Neural progenitor cell (in vitro differentiated cells): ENCODE measurements around the gene CHKB.

Source experiments
- EZH2phosphoT487 ChIP-seq: fragments of 200-600 bp; sonication (generic); IDR thresholded peaks from 2 replicates; pipeline ENCODE4 v1.6.1; 2017; ENCODE audit warnings: antibody characterized with exemption
- TF ChIP-seq, protein P1 (sequence below): fragments of 200-600 bp; sonication (generic); IDR thresholded peaks from 2 replicates; pipeline ENCODE4 v1.5.1; 2017; ENCODE audit warnings: antibody characterized with exemption, mild to moderate bottlenecking

DNA sequence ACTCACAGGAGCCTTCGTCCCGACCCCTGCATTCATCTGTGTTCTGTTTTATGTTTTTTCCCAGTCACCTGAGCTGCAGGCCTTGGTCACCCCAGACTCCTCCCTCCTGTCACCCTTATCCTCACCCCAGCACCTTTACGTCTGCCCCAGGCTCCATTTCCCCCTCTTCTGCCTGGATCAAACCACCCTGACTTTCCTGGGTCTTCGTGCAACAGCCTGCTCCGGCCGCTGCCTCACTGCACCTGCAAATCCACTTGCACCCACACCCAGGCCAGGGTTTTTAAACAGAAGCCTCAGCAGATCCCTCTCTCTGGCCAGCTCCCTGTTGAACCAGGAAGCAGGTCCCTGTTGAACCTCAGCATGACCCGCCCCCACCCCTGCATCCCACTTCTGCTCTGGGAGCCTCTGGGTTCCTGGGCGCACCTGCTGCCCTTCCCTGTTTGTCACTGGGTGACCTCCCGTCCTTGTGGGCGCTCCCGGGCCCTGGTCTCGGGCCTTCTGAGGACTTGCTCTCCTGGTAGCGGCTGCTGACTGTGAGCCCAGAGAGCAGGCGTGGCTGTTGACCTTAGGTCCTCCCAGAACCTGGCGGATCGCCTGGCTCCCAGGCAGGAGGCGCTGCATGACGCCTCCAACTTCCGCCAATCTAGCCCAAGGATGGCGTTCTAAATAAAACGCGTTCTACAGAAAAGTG lies 30.8 kb upstream of the CHKB start:
- TF ChIP-seq, protein P1, sequence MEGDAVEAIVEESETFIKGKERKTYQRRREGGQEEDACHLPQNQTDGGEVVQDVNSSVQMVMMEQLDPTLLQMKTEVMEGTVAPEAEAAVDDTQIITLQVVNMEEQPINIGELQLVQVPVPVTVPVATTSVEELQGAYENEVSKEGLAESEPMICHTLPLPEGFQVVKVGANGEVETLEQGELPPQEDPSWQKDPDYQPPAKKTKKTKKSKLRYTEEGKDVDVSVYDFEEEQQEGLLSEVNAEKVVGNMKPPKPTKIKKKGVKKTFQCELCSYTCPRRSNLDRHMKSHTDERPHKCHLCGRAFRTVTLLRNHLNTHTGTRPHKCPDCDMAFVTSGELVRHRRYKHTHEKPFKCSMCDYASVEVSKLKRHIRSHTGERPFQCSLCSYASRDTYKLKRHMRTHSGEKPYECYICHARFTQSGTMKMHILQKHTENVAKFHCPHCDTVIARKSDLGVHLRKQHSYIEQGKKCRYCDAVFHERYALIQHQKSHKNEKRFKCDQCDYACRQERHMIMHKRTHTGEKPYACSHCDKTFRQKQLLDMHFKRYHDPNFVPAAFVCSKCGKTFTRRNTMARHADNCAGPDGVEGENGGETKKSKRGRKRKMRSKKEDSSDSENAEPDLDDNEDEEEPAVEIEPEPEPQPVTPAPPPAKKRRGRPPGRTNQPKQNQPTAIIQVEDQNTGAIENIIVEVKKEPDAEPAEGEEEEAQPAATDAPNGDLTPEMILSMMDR = no peak
- TF ChIP-seq EZH2phosphoT487 = no peak
